Natural killer cell (primary cell): ENCODE measurements around the gene NDUFB5. TPM values are rescaled to one million over a fixed set of nuclear protein-coding genes. Genes with fewer than 3 reads are reported as not detected.

Source experiments
- ATAC-seq, 3 donors: fragments of 150-1000 bp in 2 of 3; fragments of 200-7000 bp in 1 of 3; cut with Tn5 transposase; 1 replicate in 1 of 3; 2 replicates in 2 of 3; pipeline ENCODE4 v1.10.0; 2021; ENCODE audit warnings: mild to moderate bottlenecking in 2 of 3, moderate library complexity in 2 of 3
- DNase-seq, 2 donors: peaks; one replicate each; pipeline versions ENCODE4 v3.0.0 to v3.0.0-alpha.2; 2013 to 2021; ENCODE audit warnings: mixed read lengths in 1 of 2
- H3K27ac ChIP-seq: one replicate; pipeline ENCODE4 v1.5.1; 2013; ENCODE audit warnings: mild to moderate bottlenecking, low read length
- H3K27me3 ChIP-seq: one replicate; pipeline ENCODE4 v1.6.1; 2013; ENCODE audit warnings: low read length; ENCODE audit not compliant: control insufficient read depth, insufficient read depth
- H3K36me3 ChIP-seq: one replicate; pipeline ENCODE4 v1.6.1; 2013; ENCODE audit warnings: low read length; ENCODE audit not compliant: control insufficient read depth, insufficient read depth
- H3K4me1 ChIP-seq: one replicate; pipeline ENCODE4 v1.6.1; 2013; ENCODE audit warnings: low read length; ENCODE audit not compliant: control insufficient read depth, insufficient read depth
- H3K4me3 ChIP-seq: one replicate; pipeline ENCODE4 v1.5.1; 2013; ENCODE audit warnings: low read length
- H3K9me3 ChIP-seq: one replicate; pipeline ENCODE4 v1.6.1; 2013; ENCODE audit warnings: low read length; ENCODE audit not compliant: control insufficient read depth, insufficient read depth
- H3K27ac Mint-ChIP-seq, 2 donors: one replicate each; pipeline ENCODE4 v1.8.0; 2022; ENCODE audit warnings: mild to moderate bottlenecking in 2 of 2, mixed read lengths in 2 of 2, moderate library complexity in 1 of 2
- H3K27me3 Mint-ChIP-seq, 2 donors: one replicate each; pipeline ENCODE4 v1.8.0; 2022; ENCODE audit warnings: low read depth in 2 of 2, mixed read lengths in 2 of 2
- H3K36me3 Mint-ChIP-seq: one replicate; pipeline ENCODE4 v1.8.0; 2022; ENCODE audit warnings: mixed read lengths
- H3K4me1 Mint-ChIP-seq, 2 donors: one replicate each; pipeline ENCODE4 v1.8.0; 2022; ENCODE audit warnings: mixed read lengths in 2 of 2
- H3K4me3 Mint-ChIP-seq: one replicate; pipeline ENCODE4 v1.8.0; 2022; ENCODE audit warnings: mild to moderate bottlenecking, moderate library complexity, mixed read lengths
- H3K9me3 Mint-ChIP-seq, 2 donors: one replicate each; pipeline ENCODE4 v1.8.0; 2022; ENCODE audit warnings: mixed read lengths in 2 of 2
- CTCF ChIP-seq: fragments of 200-600 bp; IDR thresholded peaks from one replicate; pipeline ENCODE4 v1.8.0; 2022; ENCODE audit warnings: antibody characterized with exemption
- WGBS: methylation state at CpG from one replicate; pipeline ENCODE4 v1.1.7; 2013; ENCODE audit warnings: missing lambda C conversion rate; ENCODE audit not compliant: insufficient coverage; 5-methylcytosine and 5-hydroxymethylcytosine counted together
- intact Hi-C: fragments of 100-400 bp; cut with micrococcal nuclease; formaldehyde crosslinking; loops from one replicate; pipeline ENCODE4 v1.14.2; 2022
- total RNA-seq, 4 donors: library from RNA; stranded (reverse); fragments of 120-200 nt in 1 of 4; gene quantifications; one replicate each; pipeline versions ENCODE4 v1.2.3 to v1.2.4, GENCODE V29; 2013 to 2022

The NDUFB5 gene
- total RNA-seq, 3 donors from 2014 or later (not counting 1 experiment from before 2014, with no cell fraction given) = 19.0 to 25.4 (median 23.9) TPM

GRCh38 chr3:179668429-179668828, 63.8 kb downstream of the NDUFB5 start:
- DNase-seq (no peak), ATAC-seq (no peak)
- no peak overlapping the region for H3K4me3 Mint-ChIP-seq
- TF ChIP-seq CTCF = no peak
- no peaks in the 10 kb centered on the region for H3K9me3 ChIP-seq
- H3K4me1 Mint-ChIP-seq = peaks cover 0 to 2% of the 10 kb centered on the region in 2 donors
- no peak overlapping the region for H3K27ac Mint-ChIP-seq
- H3K27ac ChIP-seq = no peak overlapping the region
- intact Hi-C loops = no loop called here
- H3K36me3 Mint-ChIP-seq = no peaks in the 10 kb centered on the region
- no peaks in the 10 kb centered on the region for H3K36me3 ChIP-seq
- no peaks in the 10 kb centered on the region for H3K27me3 ChIP-seq
- H3K4me1 ChIP-seq = no peaks in the 10 kb centered on the region
- H3K4me3 ChIP-seq = no peak overlapping the region
- no peaks in the 10 kb centered on the region for H3K9me3 Mint-ChIP-seq
- 100% methylated on average over 1 of the region's 1 CpG for WGBS
- no peaks in the 10 kb centered on the region for H3K27me3 Mint-ChIP-seq

GRCh38 chr3:179670311-179670710, 65.7 kb downstream of the NDUFB5 start:
- Histone ChIP-seq H3K9me3 (no peaks in the 10 kb centered on the region), H3K27me3 (no peaks in the 10 kb centered on the region), H3K4me3 (no peak overlapping the region), H3K27ac (no peak overlapping the region), H3K36me3 (no peaks in the 10 kb centered on the region), H3K4me1 (no peaks in the 10 kb centered on the region)
- TF ChIP-seq CTCF = no peak
- Mint-ChIP-seq H3K4me1 (no peaks in the 10 kb centered on the region), H3K4me3 (no peak overlapping the region), H3K9me3 (no peaks in the 10 kb centered on the region), H3K27me3 (no peaks in the 10 kb centered on the region), H3K27ac (no peak overlapping the region), H3K36me3 (no peaks in the 10 kb centered on the region)
- intact Hi-C loops = no loop called here
- WGBS = 96% methylated on average over 8 of the region's 8 CpGs
- no peak for DNase-seq
- no peak for ATAC-seq

GRCh38 chr3:179671309-179671708, 66.7 kb downstream of the NDUFB5 start:
- no CpG with 5 or more reads among the region's 1 CpG for WGBS

More at GRCh38 chr3:179671309-179671708, 66.7 kb downstream of the NDUFB5 start:
- Mint-ChIP-seq H3K9me3 (no peaks in the 10 kb centered on the region), H3K36me3 (no peaks in the 10 kb centered on the region), H3K4me3 (no peak overlapping the region), H3K27me3 (no peaks in the 10 kb centered on the region), H3K4me1 (no peaks in the 10 kb centered on the region), H3K27ac (no peak overlapping the region)
- Histone ChIP-seq H3K4me1 (no peaks in the 10 kb centered on the region), H3K27me3 (no peaks in the 10 kb centered on the region), H3K4me3 (no peak overlapping the region), H3K36me3 (no peaks in the 10 kb centered on the region), H3K9me3 (no peaks in the 10 kb centered on the region), H3K27ac (no peak overlapping the region)
- no peak for DNase-seq
- no peak for TF ChIP-seq CTCF
- intact Hi-C loops = no loop called here
- ATAC-seq = no peak
